Naive B cell (primary cell): ENCODE results near the gene HCFC1. TPM values are rescaled to one million over a fixed set of nuclear protein-coding genes. Genes with fewer than 3 reads are reported as not detected.

Experiments
- ATAC-seq, 2 donors: fragments of 150-1000 bp; cut with Tn5 transposase; 2 replicates each; pipeline ENCODE4 v1.10.0; 2021; ENCODE audit warnings: low read depth in 2 of 2, mild to moderate bottlenecking in 2 of 2, moderate library complexity in 2 of 2
- DNase-seq: peaks from one replicate; pipeline ENCODE4 v3.0.0; 2022
- H3K27ac Mint-ChIP-seq, 6 donors: one replicate each; pipeline ENCODE4 v1.8.0; 2020 to 2022; ENCODE audit warnings: mild to moderate bottlenecking in 6 of 6, mixed read lengths in 6 of 6, moderate library complexity in 5 of 6, inconsistent platforms in 2 of 6
- H3K27me3 Mint-ChIP-seq, 3 donors: one replicate each; pipeline ENCODE4 v1.8.0; 2021 to 2022; ENCODE audit warnings: mixed read lengths in 3 of 3, mild to moderate bottlenecking in 1 of 3
- H3K36me3 Mint-ChIP-seq, 2 donors: one replicate each; pipeline ENCODE4 v1.8.0; 2020 to 2022; ENCODE audit warnings: mixed read lengths in 2 of 2, inconsistent platforms in 1 of 2, mild to moderate bottlenecking in 1 of 2
- H3K4me1 Mint-ChIP-seq, 3 donors: one replicate each; pipeline ENCODE4 v1.8.0; 2020 to 2022; ENCODE audit warnings: mixed read lengths in 3 of 3, inconsistent platforms in 1 of 3, mild to moderate bottlenecking in 1 of 3, moderate library complexity in 1 of 3
- H3K4me3 Mint-ChIP-seq, 8 donors: one replicate each; pipeline ENCODE4 v1.8.0; 2020 to 2022; ENCODE audit warnings: mild to moderate bottlenecking in 8 of 8, mixed read lengths in 8 of 8, moderate library complexity in 8 of 8, inconsistent platforms in 2 of 8
- H3K9me3 Mint-ChIP-seq, 7 donors: one replicate each; pipeline ENCODE4 v1.8.0; 2020 to 2022; ENCODE audit warnings: mixed read lengths in 7 of 7, mild to moderate bottlenecking in 5 of 7, inconsistent platforms in 2 of 7, moderate library complexity in 1 of 7
- polyA plus RNA-seq, 6 donors: library from polyadenylated mRNA; unstranded; fragments of 300-500 nt; fragmentation: Illumina TruSeq; gene quantifications; one replicate each; pipeline ENCODE4 v1.2.3, GENCODE V29; 2021; ENCODE audit warnings: low read depth in 6 of 6

HCFC1 gene
- polyA plus RNA-seq, 6 donors from 2014 or later: 0.22 to 14.0 (median 5.8) TPM

DNA sequence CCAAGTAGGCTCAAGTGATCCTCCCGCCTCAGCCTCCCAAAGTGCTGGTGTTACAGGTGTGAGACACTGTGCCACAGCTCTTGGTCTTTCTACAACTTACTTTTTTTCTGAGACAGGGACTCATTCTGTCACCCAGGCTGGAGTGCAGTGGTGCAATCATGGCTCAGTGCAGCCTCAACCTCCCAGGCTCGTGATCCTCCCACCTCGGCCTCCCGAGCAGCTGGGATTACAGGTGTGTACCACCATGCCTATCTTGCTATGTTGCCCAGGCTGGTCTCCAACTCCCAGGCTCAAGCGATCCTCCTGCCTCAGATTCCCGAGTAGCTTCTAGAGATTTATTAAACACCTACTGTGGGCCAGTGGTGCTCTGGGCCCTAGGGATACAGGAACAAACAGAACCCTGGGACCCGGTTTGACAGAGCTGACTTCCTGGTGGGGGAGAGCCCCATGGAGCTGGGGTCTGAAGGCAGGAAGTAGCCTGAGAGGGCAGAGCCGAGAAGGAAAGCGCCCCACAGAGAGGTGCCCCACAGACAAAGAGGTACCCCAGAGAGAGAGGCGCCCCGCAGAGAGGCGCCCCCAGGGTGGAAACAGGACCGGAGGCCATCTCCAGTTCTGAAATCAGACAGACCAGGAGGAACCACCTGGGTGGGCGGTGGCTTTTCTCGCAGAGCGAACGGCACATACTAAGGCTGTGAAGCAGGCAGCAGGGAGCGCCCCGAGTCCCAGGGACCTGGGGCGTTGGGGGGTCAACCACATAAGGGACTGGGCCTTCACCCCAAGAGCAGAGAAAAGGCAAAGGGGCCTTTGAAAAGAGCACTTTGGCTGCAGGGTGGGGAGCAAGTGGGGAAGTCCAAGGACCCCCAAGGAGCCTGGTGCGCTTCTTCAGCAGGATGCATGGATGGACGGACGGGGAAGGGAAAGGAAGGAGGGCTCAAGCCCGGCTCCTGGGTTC, 43.1 kb upstream of the HCFC1 start:
- Mint-ChIP-seq H3K4me1 (peaks cover 4 to 17% (median 9%) of the 10 kb centered on the region in 3 donors), H3K27ac (peak overlapping the region in 4 of 6 donors; percentile 56 to 93 (median 77)), H3K36me3 (no peaks in the 10 kb centered on the region), H3K27me3 (no peaks in the 10 kb centered on the region), H3K4me3 (peak overlapping the region in 4 of 8 donors; percentile 9 to 70 (median 25)), H3K9me3 (peaks cover 0 to 1% (median 0%) of the 10 kb centered on the region in 7 donors)
- ATAC-seq (no peak), DNase-seq (no peak)

DNA sequence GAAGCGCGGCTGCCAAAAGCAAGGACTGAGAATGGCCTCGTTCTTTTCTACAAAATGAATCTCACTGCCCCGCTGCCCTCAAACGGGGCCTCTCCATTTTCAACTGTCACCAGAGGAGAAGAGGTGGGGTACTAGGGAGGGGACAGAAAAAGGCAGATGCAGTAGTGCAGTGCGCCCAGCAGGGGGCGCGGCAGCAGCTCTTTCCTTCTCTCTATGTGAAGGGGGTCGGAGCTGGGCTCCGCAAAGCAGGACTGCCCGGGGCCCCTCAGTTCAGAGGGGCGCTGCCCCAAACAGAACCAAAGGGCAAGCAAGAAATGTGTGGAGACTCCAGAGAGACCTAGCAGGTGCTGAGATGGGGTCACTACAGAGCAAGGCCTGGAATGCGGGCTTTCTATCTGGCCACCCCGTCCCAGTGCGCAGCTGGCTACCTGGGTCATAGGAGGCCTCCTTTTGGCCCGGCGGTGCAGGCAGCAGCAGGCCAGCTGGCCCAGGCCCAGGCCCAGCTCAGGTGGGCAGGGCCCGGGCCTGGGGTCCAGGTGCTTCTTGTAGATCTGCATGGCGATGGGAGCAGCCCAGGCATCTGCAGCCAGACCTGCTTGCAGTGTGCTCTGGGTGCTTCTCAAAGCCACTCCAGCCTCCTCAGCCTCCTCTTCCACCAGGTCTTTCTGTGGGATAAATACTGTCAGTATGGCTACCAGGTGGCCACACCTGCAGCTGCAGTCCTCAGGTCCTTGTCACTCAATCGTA, 42.2 kb upstream of the HCFC1 start:
- Mint-ChIP-seq H3K4me1 (peaks cover 2 to 15% (median 11%) of the 10 kb centered on the region in 3 donors), H3K27ac (peak overlapping the region in 3 of 6 donors; percentile 32 to 72 (median 65)), H3K27me3 (no peaks in the 10 kb centered on the region), H3K36me3 (no peaks in the 10 kb centered on the region), H3K9me3 (no peaks in the 10 kb centered on the region), H3K4me3 (peak overlapping the region in 1 of 8 donors; percentile 78)
- peak; percentile 78 to 86 for ATAC-seq
- peak; percentile 46 for DNase-seq

DNA sequence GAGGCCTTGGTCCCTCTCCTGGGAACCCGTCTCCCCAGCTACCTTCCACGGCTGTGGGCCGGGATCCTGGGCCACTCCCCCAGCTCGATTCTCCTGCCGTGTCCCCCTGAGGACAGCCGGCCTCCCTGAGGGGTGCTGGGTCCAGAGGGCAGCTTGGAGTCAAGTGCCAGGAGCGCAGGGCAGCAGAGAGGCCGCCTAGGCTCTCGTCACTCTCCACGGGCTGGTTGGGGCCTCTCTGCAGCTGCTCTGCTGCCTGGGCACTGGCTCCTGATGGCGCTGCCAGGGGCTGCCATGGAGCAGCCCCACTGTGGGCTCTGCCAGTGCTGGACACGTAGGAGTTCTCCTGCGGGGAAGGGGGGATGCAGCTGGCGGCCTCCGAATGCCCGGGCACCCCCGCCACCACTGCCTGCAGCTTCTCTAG, 41.4 kb upstream of the HCFC1 start:
- Mint-ChIP-seq H3K27ac (no peak overlapping the region), H3K4me3 (no peak overlapping the region), H3K27me3 (no peaks in the 10 kb centered on the region), H3K4me1 (peaks cover 6 to 20% (median 19%) of the 10 kb centered on the region in 3 donors), H3K9me3 (no peaks in the 10 kb centered on the region), H3K36me3 (no peaks in the 10 kb centered on the region)
- no peak for ATAC-seq
- no peak for DNase-seq

DNA sequence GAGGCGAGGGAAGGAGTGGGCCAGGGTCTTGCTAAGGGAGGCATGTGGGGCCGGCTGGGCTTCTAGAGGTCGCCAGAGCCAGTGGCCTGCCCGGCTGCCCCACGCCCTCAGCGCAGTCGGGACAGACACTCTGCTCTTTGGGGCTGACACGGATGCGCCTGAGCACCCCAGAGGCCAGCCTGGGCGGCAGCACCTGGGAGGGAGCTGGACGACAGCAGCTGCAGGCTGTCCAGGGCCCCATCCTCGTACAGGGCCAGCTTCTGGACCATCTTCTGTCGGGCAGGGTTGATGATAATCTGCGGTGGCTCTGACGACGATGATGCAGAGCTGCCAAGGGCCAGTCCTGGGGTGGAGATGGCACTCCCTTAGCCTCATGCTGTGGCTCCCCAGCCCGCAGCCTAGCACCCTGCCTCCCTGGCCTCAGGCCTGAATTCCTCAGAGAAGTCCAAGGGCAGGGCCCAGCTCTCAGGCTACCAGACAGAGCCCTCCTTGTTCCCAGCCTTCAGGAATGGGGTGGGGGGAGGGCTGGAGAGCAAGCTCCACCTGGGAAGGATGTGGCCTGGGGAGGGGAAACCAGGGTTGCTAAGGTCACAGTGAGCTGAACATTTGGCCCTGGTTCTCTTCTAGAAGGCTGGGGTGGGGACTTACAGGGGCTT, 40.8 kb upstream of the HCFC1 start:
- Mint-ChIP-seq H3K9me3 (no peaks in the 10 kb centered on the region), H3K27me3 (no peaks in the 10 kb centered on the region), H3K4me1 (peaks cover 11 to 25% (median 24%) of the 10 kb centered on the region in 3 donors), H3K36me3 (no peaks in the 10 kb centered on the region), H3K4me3 (no peak overlapping the region), H3K27ac (peak overlapping the region in 1 of 6 donors; percentile 37)
- DNase-seq (no peak), ATAC-seq (no peak)

DNA sequence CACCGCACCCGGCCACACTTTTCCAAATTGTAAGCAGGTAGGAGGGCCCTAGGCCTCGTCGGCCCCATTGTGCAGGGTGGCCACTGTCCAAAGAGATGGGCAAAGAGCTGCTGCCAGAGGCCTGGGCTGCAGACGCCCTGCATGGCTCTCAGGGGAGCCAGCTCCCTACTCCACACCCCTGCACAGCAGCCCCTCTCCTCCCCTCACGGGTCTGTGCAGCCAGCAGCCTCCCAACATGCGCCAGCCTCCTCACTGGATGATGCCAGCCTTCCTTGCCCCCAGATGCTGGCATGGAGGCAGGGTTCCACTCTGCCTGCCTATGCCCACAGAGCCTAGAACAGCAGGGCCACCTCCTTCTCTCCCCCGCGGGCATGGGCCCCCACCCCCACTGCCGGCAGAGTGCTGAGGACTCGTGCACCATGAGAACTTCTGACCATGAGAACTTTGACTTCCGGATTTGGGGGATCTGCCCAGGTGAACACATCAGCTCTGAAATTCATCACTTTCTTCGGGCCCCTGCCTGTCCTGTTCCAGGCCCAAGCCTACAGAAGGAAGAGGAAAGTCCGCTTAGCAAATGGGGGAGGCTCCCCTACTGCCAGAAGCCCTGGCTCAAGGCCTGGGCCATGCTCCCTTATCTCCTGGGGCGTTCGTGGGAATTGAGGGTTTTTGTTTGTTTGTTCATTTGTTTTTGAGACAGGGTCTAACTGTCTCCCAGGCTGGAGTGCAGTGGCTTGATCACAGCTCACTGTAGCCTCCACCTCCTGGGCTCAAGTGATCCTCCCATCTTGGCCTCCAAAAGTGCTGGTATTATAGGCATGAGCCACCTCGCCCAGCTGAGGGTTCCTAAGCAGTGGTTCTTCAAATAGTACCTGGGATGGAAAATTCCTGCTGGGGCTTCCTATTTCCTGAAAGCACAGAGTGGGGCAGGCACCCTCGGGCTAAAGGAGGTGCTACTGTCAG, 40.0 kb upstream of the HCFC1 start:
- ATAC-seq: no peak
- Mint-ChIP-seq H3K27ac (peak overlapping the region in 2 of 6 donors; percentile 33 to 49), H3K4me3 (no peak overlapping the region), H3K27me3 (no peaks in the 10 kb centered on the region), H3K36me3 (no peaks in the 10 kb centered on the region), H3K4me1 (peaks cover 13 to 32% (median 28%) of the 10 kb centered on the region in 3 donors), H3K9me3 (no peaks in the 10 kb centered on the region)
- DNase-seq: no peak

DNA sequence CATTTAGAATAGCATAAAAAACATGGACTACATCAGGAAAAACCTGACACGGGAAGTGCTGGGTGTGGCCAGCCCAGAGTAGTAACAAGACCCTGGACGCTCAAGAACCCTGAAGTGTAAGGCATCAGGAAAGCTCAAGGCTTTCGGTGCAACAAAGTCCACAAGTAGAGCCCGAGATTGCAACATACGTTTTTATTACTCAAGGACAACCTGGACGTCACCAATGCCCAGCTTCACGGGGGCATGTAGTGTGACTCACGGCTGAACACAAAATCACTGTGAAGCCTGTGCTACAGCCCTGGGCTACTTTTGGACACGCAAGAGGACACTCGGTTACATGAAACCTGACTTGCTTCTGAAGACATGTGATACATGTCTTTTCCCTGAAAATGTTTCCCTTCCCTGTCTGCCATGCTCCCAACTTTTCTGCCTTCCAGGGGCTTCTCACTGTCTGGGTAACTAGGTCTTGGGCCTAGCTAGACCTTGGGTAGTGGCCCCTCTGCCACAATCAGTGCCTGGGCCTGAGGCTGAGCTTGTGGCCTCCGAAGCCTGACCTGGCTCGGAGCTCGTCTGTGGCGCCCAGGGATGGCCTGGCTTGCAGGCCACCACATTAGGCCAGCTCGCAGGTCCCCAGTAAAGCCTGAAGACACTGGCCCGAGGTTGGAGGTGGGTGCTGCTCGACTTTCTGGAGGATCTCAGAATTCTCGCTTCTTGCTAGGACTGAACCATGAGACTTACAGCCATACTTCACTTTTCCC, 38.9 kb upstream of the HCFC1 start:
- peaks cover 18 to 42% (median 29%) of the 10 kb centered on the region in 3 donors for H3K4me1 Mint-ChIP-seq
- H3K9me3 Mint-ChIP-seq: no peaks in the 10 kb centered on the region
- H3K27me3 Mint-ChIP-seq: no peaks in the 10 kb centered on the region
- DNase-seq (no peak), ATAC-seq (no peak)
- no peaks in the 10 kb centered on the region for H3K36me3 Mint-ChIP-seq
- H3K27ac Mint-ChIP-seq: peak overlapping the region in 2 of 6 donors; percentile 24 to 26
- H3K4me3 Mint-ChIP-seq: peak overlapping the region in 1 of 8 donors; percentile 15

DNA sequence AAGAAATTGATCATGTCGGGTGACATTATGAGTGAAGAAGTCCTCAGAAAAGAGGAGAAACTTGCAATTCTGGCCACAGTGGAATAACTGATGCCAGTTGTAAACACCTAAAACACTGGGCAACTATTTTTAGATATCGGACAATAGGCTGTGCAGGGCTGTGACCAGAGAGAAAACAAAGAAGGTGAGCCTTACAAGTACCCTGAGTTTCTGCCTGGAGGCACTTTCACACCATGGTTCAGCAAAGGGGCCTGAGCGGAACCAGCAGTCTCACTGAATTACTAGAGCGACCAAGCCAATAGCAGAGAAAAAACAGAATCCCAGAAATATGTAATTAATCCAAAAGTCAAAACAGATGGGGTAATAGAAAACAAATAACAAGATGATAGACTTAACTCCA, 36.9 kb upstream of the HCFC1 start:
- Mint-ChIP-seq H3K4me3 (peak overlapping the region in 7 of 8 donors; percentile 55 to 83 (median 78)), H3K9me3 (no peaks in the 10 kb centered on the region), H3K4me1 (peaks cover 24 to 50% (median 39%) of the 10 kb centered on the region in 3 donors), H3K27ac (peak overlapping the region; percentile 85 to 100 (median 98)), H3K27me3 (no peaks in the 10 kb centered on the region), H3K36me3 (no peaks in the 10 kb centered on the region)
- no peak for ATAC-seq
- no peak for DNase-seq

DNA sequence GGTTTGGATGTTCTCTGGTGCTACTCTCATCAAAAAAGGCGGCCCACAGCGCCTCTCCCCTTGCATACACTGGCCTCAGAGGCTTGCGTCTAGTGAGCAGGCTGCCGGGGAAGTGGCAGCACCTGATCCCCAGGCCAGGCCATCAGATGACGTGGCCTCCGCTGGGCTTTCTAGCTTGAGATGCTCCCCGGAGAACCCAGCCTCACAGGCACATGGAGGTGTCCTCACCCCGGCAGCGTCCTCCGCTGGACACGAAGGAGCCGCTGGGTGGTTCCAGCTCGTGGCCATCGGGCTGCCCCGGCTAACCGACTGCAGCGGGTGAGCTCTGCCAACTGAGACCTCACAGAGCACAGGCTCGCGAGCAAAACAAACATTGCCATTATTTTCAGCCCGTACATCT, 35.3 kb upstream of the HCFC1 start:
- Mint-ChIP-seq H3K36me3 (no peaks in the 10 kb centered on the region), H3K9me3 (no peaks in the 10 kb centered on the region), H3K4me1 (peaks cover 30 to 64% (median 49%) of the 10 kb centered on the region in 3 donors), H3K27me3 (no peaks in the 10 kb centered on the region), H3K4me3 (peak overlapping the region in 2 of 8 donors; percentile 78 to 83), H3K27ac (peak overlapping the region; percentile 27 to 100 (median 98))
- DNase-seq (no peak), ATAC-seq (no peak)

DNA sequence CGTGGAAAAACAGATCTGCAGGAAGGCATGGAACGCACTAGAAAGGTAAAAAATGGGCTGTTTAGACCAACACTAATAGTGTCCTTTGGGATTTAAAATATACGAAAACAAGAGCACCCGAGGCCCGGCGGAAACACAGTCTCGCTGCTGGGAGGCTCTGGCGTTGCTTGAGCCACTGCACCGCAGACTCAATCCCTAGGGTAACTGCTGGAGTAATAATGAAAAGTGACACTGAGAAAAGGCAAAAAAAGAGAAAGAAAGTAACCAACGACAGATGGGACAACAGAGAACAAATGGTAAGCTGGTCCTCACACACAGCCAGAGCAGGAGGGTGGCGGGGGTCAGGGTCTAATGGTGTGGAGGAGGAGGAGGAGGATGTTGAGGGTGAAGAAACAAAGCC, 32.7 kb upstream of the HCFC1 start:
- ATAC-seq: no peak
- Mint-ChIP-seq H3K9me3 (no peaks in the 10 kb centered on the region), H3K4me1 (peaks cover 34 to 66% (median 53%) of the 10 kb centered on the region in 3 donors), H3K4me3 (peak overlapping the region in 5 of 8 donors; percentile 32 to 66 (median 53)), H3K36me3 (no peaks in the 10 kb centered on the region), H3K27ac (peak overlapping the region; percentile 27 to 85 (median 69)), H3K27me3 (no peaks in the 10 kb centered on the region)
- DNase-seq: no peak

DNA sequence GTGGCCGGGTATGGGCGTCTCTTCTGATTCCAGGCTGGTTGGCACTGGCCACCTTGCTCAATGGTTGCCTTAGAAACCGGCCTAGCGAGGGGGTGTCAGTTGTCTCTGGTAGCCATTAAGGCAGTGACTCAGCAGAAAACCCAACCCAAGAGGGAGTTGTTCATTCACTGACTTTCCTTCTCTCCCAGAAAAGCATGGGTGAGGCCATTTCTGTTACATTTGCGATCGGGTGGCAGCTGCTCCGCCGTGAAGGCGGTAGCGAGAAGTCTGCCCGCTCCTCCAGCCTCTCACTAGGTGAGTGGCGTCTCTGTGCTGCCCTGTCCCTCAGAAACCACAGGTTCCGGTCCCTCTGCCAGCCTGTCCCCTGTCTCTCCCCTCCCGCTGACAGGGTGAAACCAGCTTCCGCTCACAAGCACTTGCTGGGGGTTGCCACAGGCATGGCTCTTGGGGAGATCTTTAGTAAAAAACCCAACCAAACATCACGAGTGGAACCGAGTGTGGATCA, 30.6 kb upstream of the HCFC1 start:
- H3K27me3 Mint-ChIP-seq: no peaks in the 10 kb centered on the region
- peak; percentile 63 to 77 for ATAC-seq
- H3K4me1 Mint-ChIP-seq: peaks cover 21 to 49% (median 37%) of the 10 kb centered on the region in 3 donors
- DNase-seq: no peak
- H3K9me3 Mint-ChIP-seq: no peaks in the 10 kb centered on the region
- peak overlapping the region; percentile 27 to 86 (median 82) for H3K4me3 Mint-ChIP-seq
- H3K27ac Mint-ChIP-seq: peak overlapping the region; percentile 54 to 94 (median 88)
- no peaks in the 10 kb centered on the region for H3K36me3 Mint-ChIP-seq

DNA sequence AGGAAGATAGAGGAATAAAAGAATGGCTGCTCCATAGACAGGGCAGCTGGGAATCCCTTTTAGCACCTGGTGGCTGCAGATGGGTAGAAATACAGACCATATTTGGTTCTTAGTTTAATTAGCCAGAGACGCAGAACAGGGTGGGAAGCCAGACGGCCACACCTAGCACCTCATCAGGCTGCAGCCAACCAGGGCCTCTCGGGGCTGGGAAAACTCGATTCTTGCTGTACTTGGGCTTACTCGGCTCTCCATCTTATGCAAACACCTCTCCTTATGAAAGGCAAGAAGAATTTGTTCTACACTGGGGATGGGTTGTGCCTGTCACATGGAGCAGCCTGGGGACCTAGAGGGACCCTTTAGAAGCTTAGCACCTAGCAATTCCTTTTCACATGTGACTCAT, 28.4 kb upstream of the HCFC1 start:
- peak overlapping the region in 1 of 8 donors; percentile 65 for H3K4me3 Mint-ChIP-seq
- peaks cover 16 to 33% (median 31%) of the 10 kb centered on the region in 3 donors for H3K4me1 Mint-ChIP-seq
- no peak overlapping the region for H3K27ac Mint-ChIP-seq
- H3K9me3 Mint-ChIP-seq: no peaks in the 10 kb centered on the region
- H3K27me3 Mint-ChIP-seq: no peaks in the 10 kb centered on the region
- no peak for ATAC-seq
- no peak for DNase-seq
- no peaks in the 10 kb centered on the region for H3K36me3 Mint-ChIP-seq
